GM21737 (cell line): Measurements from ENCODE around the gene SCN4B.
A peak's percentile ranks its signal among the peaks of the same experiment; 100 is the strongest.

Experiments
- ATAC-seq: cut with Tn5 transposase; IDR thresholded peaks from one replicate; pipeline ENCODE4 v1.9.1; 2021; ENCODE audit warnings: mild to moderate bottlenecking, moderate library complexity; ENCODE audit not compliant: unreplicated experiment

The SCN4B gene

DNA sequence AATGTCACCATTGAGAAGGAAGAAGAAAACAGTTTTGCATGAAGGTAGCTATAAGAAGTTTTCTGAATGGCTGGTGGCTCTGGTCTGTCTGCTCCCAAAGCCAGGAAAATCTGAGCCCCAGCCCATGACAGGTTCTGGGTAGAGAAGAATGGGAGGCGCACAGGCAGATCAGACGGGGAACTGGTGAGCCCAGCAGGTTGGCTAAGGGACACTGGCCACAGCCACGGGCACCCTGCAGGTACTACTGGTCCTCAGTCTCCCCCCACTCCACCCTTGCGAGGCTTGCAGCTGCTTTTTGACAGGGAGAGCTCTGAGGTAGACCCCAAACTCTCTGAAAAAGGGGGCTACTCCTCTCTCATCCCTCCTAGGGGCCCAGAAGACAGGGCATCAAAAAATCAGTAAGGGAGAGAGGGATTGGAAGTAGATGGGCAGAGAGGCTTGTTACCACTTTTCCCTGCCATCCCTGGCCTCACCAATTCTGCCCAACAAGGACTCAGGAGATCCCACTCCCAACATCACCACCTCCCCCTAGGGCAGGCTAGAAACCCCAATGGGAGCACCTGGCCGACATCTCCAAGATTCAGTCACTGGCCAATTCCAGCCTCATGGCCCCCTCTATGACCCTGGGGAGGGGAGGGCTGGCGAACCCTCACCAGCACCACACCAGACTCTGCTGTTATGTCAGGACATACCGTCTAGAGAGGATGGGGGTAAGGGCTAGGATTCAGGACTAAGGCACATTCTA lies 17.4 kb downstream of the SCN4B start:
- no peak for ATAC-seq

- no peak for ATAC-seq
Observed at GRCh38 chr11:118133816-118134215, 18.8 kb downstream of the SCN4B start.

DNA sequence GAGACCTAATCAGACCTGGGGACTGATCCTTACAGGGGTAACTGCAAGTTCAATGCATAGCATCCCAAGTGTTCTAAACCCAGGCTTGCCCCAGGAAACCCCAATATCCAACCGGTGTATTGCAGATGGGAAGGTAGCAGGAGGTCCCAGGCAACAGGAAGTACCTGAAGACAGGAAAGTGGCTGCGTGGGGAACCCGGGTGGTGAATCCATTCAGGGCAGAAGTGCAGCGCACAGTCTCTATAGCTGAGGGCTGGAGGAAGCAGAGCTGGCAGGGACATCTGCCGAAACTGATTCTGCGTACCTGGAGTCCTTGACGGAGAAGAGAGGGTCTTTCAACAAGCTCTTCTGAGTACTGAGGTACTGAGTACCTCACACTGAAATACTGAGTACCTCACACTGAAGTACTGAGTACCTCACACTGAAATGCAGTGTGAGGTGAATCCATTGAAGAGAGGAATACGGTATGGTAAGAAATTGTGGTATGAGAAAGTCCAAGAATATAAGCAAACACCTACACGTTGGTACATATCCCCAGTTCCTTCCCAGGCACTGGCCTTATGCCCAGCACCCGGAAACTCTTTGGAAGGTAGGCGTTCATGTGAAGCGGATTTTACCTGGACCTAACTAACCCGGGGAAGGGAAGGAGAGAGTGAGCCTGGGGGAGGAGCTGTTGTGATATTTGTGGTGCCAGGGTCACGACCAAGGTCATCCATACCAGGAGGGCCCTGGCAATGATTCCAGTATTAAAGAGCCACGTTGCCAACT lies 20.1 kb downstream of the SCN4B start:
- ATAC-seq = no peak

DNA sequence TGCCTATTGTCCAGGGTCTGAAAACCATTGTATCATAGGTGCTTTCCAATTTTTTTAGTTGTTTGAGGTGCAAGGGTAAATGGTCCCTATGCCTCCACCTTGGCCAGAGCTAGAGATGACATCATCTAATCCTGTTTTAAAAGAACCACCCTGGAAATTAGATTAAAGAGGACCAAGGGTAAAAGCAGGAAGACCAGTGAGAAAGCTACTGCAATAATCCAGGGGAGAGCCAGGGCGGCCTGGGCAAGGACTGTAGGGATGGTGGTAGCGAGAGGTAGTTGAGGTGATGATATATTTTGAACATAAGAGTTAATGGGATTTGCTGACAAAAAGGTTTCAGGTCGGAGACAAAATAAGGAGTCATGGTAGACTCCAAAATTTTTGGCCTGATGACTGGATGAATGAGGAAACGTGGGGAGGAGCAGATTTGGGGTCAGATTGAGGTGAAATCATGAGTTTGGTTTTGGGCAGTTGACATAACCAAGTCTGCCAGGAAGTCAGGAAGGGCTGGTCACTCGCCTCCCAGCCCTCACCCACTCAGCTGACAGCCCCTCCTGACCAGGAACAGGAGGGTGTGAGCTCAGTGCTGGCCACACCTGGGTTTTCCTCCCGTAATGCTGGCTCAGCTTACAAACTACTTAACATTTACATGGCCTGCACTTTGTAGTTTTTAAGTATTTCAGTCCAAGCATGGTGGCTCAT lies 23.0 kb downstream of the SCN4B start:
- no peak for ATAC-seq

DNA sequence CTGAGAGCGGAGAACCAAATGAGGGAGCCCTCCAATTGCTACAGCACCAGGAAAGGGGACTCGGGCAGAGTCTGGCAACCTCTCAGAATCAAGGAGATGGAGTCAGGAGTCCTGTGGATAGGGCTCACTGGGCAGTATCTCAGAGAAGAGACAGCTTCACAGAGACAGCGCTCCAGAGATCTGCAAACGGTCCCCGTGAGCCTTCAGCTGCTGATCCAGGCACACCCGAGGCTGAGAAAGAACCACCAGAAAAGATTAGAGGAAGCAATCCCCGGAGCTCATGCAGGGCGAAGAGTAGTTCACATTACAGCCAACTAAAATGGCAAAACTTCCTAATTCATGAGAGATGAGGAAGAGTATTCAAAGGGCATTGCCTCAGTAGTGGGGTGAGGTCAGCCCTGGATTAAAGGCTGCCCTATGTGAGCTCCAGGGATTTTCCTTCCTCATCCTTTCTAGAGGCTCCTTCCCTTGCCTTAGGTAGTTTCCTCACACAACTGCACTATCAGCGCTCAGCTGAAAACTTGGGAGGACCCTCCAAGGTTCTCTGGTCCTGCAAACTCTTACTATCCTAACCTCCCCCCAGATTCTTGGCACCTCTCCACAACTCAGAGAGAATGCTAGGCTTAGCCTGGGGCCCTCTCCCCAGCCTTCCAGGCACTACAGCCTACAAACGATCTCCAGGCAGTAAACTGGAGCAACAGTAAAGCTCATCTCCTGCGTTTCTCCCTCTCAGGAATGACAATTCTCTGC lies 23.7 kb downstream of the SCN4B start:
- no peak for ATAC-seq

- ATAC-seq = no peak
Observed at GRCh38 chr11:118128310-118128709, 24.3 kb downstream of the SCN4B start.

- ATAC-seq = no peak
Observed at GRCh38 chr11:118126082-118126838, 26.4 kb downstream of the SCN4B start.

- no peak for ATAC-seq
Observed at GRCh38 chr11:118124929-118125535, 27.6 kb downstream of the SCN4B start.

DNA sequence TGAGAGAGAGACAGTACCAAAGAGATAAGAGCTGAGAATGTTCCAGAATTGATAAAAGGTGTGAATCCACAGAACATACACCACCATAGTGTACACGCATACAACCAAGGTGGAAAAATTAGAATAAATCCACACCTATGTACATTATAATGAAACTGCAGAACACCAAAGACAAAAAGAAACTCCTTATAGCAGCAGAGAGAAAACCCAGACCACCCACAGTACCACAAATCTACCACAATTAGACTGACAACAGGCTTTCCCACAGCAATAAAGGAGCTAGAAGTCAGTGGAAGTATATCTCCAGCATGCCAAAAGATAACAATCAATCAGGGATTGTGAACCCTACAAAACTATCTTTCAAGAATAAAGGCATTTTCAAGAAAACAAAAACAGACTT lies 31.8 kb downstream of the SCN4B start:
- no peak for ATAC-seq

DNA sequence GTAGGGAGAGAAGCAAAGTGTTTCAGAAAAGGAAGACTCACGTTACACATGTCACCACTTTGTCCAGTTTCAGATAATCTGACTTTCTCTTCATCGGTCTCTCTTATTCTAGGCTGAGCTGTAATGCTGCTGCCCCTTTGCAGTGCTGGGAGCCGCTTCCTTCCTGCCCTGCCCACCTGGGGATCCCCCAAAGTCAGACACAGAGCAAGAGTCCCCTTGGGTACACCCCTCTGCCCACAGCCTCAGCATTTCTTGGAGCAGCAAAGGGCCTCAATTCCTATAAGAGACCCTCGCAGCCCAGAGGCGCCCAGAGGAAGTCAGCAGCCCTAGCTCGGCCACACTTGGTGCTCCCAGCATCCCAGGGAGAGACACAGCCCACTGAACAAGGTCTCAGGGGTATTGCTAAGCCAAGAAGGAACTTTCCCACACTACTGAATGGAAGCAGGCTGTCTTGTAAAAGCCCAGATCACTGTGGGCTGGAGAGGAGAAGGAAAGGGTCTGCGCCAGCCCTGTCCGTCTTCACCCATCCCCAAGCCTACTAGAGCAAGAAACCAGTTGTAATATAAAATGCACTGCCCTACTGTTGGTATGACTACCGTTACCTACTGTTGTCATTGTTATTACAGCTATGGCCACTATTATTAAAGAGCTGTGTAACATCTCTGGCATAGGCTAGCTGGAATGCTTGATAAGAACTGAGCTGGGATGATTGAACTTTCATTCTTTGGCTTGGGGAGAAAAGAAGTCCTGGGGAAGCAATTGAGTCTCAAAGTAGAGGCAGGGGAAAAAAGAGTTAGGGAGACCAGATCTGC lies 34.6 kb downstream of the SCN4B start:
- ATAC-seq = peak; percentile 81

- no peak for ATAC-seq
Observed at GRCh38 chr11:118115048-118115447, 37.6 kb downstream of the SCN4B start.

GRCh38 chr11:118114266-118114665 lies 38.4 kb downstream of the SCN4B start:
- no peak for ATAC-seq

- ATAC-seq = no peak
Observed at GRCh38 chr11:118112711-118113430, 39.8 kb downstream of the SCN4B start.

DNA sequence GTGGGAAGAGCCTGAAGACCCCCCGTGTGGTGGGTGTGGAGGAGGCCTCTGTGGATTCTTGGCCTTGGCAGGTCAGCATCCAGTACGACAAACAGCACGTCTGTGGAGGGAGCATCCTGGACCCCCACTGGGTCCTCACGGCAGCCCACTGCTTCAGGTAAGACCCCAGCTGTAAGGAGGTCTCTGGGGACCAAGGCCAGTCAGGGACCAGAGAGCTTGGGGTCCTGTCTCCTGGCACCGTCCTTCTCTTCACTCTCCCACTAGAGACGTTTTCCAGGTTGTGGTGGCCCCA lies 40.9 kb downstream of the SCN4B start:
- ATAC-seq = no peak

GRCh38 chr11:118111019-118111743 lies 41.4 kb downstream of the SCN4B start:
- ATAC-seq = no peak

GRCh38 chr11:118109231-118109630 lies 43.4 kb downstream of the SCN4B start:
- no peak for ATAC-seq

DNA sequence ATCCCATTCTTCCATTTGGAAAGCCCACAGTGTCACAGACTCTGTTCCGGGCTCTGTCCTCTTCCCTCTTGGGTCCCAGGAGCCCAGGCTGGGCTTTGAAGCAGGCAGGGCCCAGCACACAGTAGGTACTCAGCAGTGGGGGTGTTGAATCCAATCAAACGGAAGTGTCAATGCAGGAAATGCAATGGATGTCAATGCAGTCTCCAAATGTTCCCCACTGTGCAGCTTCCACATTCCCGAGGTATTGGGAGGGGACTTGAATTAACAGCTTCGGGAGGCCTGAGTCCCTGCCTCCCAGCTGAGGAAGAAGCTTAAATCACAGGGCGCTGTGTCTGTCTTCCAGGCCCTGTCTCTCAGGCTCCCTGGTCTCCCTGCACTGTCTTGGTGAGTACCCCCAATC lies 44.1 kb downstream of the SCN4B start:
- no peak for ATAC-seq

DNA sequence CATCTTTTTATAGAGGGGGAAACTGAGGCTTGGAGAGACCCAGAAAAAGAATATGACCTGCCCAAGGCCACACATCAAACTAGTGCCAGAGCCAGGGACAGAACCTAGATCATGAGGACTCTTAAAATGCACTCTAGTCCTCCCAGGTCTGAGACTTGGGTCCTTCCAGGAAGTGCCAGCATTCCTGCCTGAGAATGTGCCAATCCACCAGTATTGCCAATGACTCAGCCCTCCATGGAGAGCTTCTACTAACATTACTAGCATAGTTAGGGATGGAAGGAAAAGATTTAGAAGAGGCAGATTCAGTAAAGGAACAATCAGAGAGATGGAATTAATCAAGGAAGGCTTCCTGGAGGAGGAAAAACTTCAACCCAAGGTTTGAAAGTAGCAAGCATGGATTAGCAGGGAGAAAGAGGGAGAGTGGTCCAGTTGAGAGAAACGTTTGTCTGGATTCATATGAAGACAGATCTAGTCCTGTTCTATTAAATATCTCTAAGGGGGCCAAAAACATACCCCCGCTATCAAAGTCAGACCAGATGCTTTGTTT lies 45.8 kb downstream of the SCN4B start:
- no peak for ATAC-seq
